Hepatocyte (in vitro differentiated cells): Measurements from ENCODE around the gene DHX9. TPM values are rescaled to one million over a fixed set of nuclear protein-coding genes. Genes with fewer than 3 reads are reported as not detected.

ENCODE experiments used
- DNase-seq: peaks from one replicate; pipeline ENCODE4 v3.0.0-alpha.2; 2016; ENCODE audit warnings: low spot score
- H2AFZ ChIP-seq: fragments of 200-600 bp; sonication (generic); 2 replicates; pipeline ENCODE4 v1.6.0; 2016; ENCODE audit warnings: antibody characterized with exemption, mild to moderate bottlenecking
- H3K27ac ChIP-seq: fragments of 200-600 bp; sonication (generic); 2 replicates; pipeline ENCODE4 v1.5.1; 2016; ENCODE audit warnings: mild to moderate bottlenecking
- H3K27me3 ChIP-seq: fragments of 200-600 bp; sonication (generic); 2 replicates; pipeline ENCODE4 v1.6.1; 2016
- H3K36me3 ChIP-seq: fragments of 200-600 bp; sonication (generic); replicated peaks from 2 replicates; pipeline ENCODE4 v1.5.1; 2016; ENCODE audit warnings: low read depth; ENCODE audit not compliant: insufficient read depth
- H3K4me1 ChIP-seq: fragments of 200-600 bp; sonication (generic); 2 replicates; pipeline ENCODE4 v1.5.1; 2016; ENCODE audit warnings: mild to moderate bottlenecking, moderate library complexity; ENCODE audit not compliant: insufficient read depth
- H3K4me2 ChIP-seq: fragments of 200-600 bp; sonication (generic); 2 replicates; pipeline ENCODE4 v1.6.0; 2016
- H3K4me3 ChIP-seq: fragments of 200-600 bp; sonication (generic); 2 replicates; pipeline ENCODE4 v1.5.1; 2016; ENCODE audit warnings: mild to moderate bottlenecking
- H3K79me2 ChIP-seq: fragments of 200-600 bp; sonication (generic); 2 replicates; pipeline ENCODE4 v1.6.0; 2017; ENCODE audit warnings: mild to moderate bottlenecking
- H3K9me2 ChIP-seq: fragments of 200-600 bp; sonication (generic); replicated peaks from 2 replicates; pipeline ENCODE4 v1.6.0; 2017; ENCODE audit warnings: mild to moderate bottlenecking; ENCODE audit not compliant: insufficient read depth
- H3K9me3 ChIP-seq: fragments of 200-600 bp; sonication (generic); 2 replicates; pipeline ENCODE4 v1.5.1; 2016; ENCODE audit warnings: low read depth, mild to moderate bottlenecking
- H4K20me1 ChIP-seq: fragments of 200-600 bp; sonication (generic); 2 replicates; pipeline ENCODE4 v1.6.0; 2016; ENCODE audit warnings: mild to moderate bottlenecking; ENCODE audit not compliant: insufficient read depth, poor library complexity, severe bottlenecking
- EZH2 ChIP-seq: fragments of 200-600 bp; sonication (generic); IDR thresholded peaks from 2 replicates; pipeline ENCODE4 v1.6.1; 2016; ENCODE audit warnings: antibody characterized with exemption, mild to moderate bottlenecking, borderline replicate concordance
- EZH2phosphoT487 ChIP-seq: fragments of 200-600 bp; sonication (generic); IDR thresholded peaks from one replicate; pipeline ENCODE4 v1.6.1; 2018; ENCODE audit warnings: antibody characterized with exemption, mild to moderate bottlenecking, low read depth, moderate library complexity; ENCODE audit not compliant: unreplicated experiment, severe bottlenecking
- WGBS: methylation state at CpG from one replicate; pipeline ENCODE4 v1.1.6; 2016; ENCODE audit warnings: low lambda C conversion rate; ENCODE audit errors: missing lambda C conversion rate; 5-methylcytosine and 5-hydroxymethylcytosine counted together
- polyA plus RNA-seq: library from polyadenylated mRNA; unstranded; fragments of >200 nt; fragmentation: Nextera tagmentation; extraction: Ambion mirVana; gene quantifications from 2 replicates; pipeline ENCODE4 v1.2.1, GENCODE V29; 2016
- total RNA-seq: library from RNA; depleted of rRNA; stranded (reverse); fragments of >200 nt; gene quantifications from 2 replicates; pipeline ENCODE4 v1.2.3, GENCODE V29; 2014
- TF ChIP-seq, protein P1 (sequence below): fragments of 200-600 bp; sonication (generic); IDR thresholded peaks from 2 replicates; pipeline ENCODE4 v1.5.1; 2016; ENCODE audit warnings: antibody characterized with exemption, mild to moderate bottlenecking; ENCODE audit not compliant: poor library complexity

The DHX9 gene
- total and polyA plus RNA-seq, 2 experiments from 2014 or later: 70.7 to 114 TPM

- no peaks in the 10 kb centered on the region for H3K79me2 ChIP-seq
- no peak overlapping the region for H2AFZ ChIP-seq
- no peak for TF ChIP-seq EZH2phosphoT487
- TF ChIP-seq, protein P1, sequence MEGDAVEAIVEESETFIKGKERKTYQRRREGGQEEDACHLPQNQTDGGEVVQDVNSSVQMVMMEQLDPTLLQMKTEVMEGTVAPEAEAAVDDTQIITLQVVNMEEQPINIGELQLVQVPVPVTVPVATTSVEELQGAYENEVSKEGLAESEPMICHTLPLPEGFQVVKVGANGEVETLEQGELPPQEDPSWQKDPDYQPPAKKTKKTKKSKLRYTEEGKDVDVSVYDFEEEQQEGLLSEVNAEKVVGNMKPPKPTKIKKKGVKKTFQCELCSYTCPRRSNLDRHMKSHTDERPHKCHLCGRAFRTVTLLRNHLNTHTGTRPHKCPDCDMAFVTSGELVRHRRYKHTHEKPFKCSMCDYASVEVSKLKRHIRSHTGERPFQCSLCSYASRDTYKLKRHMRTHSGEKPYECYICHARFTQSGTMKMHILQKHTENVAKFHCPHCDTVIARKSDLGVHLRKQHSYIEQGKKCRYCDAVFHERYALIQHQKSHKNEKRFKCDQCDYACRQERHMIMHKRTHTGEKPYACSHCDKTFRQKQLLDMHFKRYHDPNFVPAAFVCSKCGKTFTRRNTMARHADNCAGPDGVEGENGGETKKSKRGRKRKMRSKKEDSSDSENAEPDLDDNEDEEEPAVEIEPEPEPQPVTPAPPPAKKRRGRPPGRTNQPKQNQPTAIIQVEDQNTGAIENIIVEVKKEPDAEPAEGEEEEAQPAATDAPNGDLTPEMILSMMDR: no peak
- no peak for TF ChIP-seq EZH2
- 100% methylated on average over 1 of the region's 1 CpG for WGBS
- H3K9me3 ChIP-seq: no peaks in the 10 kb centered on the region
- no peak overlapping the region for H3K27ac ChIP-seq
- H3K4me2 ChIP-seq: no peak overlapping the region
- no peaks in the 10 kb centered on the region for H4K20me1 ChIP-seq
- H3K36me3 ChIP-seq: no peaks in the 10 kb centered on the region
- H3K27me3 ChIP-seq: no peaks in the 10 kb centered on the region
- no peak overlapping the region for H3K4me3 ChIP-seq
- no peak for DNase-seq
- H3K9me2 ChIP-seq: no peaks in the 10 kb centered on the region
- no peaks in the 10 kb centered on the region for H3K4me1 ChIP-seq
These were observed 71.0 kb downstream of the DHX9 start for GRCh38 chr1:182910143-182910542.

- H3K36me3 ChIP-seq: no peaks in the 10 kb centered on the region
- H3K9me3 ChIP-seq: no peaks in the 10 kb centered on the region
- WGBS: 95% methylated on average over 3 of the region's 3 CpGs
- H3K27me3 ChIP-seq: no peaks in the 10 kb centered on the region
- no peak overlapping the region for H3K4me2 ChIP-seq
- no peak for TF ChIP-seq EZH2
- TF ChIP-seq, protein P1: no peak
- TF ChIP-seq EZH2phosphoT487: no peak
- H3K9me2 ChIP-seq: no peaks in the 10 kb centered on the region
- no peak overlapping the region for H3K27ac ChIP-seq
- H2AFZ ChIP-seq: no peak overlapping the region
- no peak overlapping the region for H3K4me3 ChIP-seq
- no peaks in the 10 kb centered on the region for H4K20me1 ChIP-seq
- no peaks in the 10 kb centered on the region for H3K79me2 ChIP-seq
- DNase-seq: no peak
- H3K4me1 ChIP-seq: no peaks in the 10 kb centered on the region
These were observed 74.3 kb downstream of the DHX9 start for GRCh38 chr1:182913401-182913800.

GRCh38 chr1:182917378-182917777 is 78.2 kb downstream of the DHX9 start:
- DNase-seq: no peak
- H4K20me1 ChIP-seq: no peaks in the 10 kb centered on the region
- H3K27me3 ChIP-seq: no peaks in the 10 kb centered on the region
- no peak overlapping the region for H2AFZ ChIP-seq
- no peaks in the 10 kb centered on the region for H3K79me2 ChIP-seq
- no peak overlapping the region for H3K4me3 ChIP-seq
- H3K9me2 ChIP-seq: no peaks in the 10 kb centered on the region
- no peaks in the 10 kb centered on the region for H3K36me3 ChIP-seq
- 82% methylated on average over 3 of the region's 3 CpGs for WGBS
- H3K4me1 ChIP-seq: no peaks in the 10 kb centered on the region
- TF ChIP-seq EZH2phosphoT487 (no peak), EZH2 (no peak)
- TF ChIP-seq, protein P1: no peak
- no peak overlapping the region for H3K27ac ChIP-seq
- no peaks in the 10 kb centered on the region for H3K9me3 ChIP-seq
- no peak overlapping the region for H3K4me2 ChIP-seq

GRCh38 chr1:182925661-182926060 is 86.5 kb downstream of the DHX9 start:
- Histone ChIP-seq H3K9me2 (no peaks in the 10 kb centered on the region), H2AFZ (no peak overlapping the region), H3K79me2 (no peaks in the 10 kb centered on the region), H3K4me1 (no peaks in the 10 kb centered on the region), H3K27ac (no peak overlapping the region), H3K27me3 (no peaks in the 10 kb centered on the region), H3K4me3 (no peak overlapping the region), H3K4me2 (no peak overlapping the region), H3K36me3 (no peaks in the 10 kb centered on the region), H4K20me1 (no peaks in the 10 kb centered on the region), H3K9me3 (no peaks in the 10 kb centered on the region)
- WGBS: 88% methylated on average over 1 of the region's 1 CpG
- DNase-seq: no peak
- no peak for TF ChIP-seq EZH2phosphoT487
- TF ChIP-seq, protein P1: no peak
- no peak for TF ChIP-seq EZH2
